HG02623 (cell line): ENCODE data around the gene ADGRE3.
"Not testable (repeated sequence)": the region's sequence is repeated elsewhere in the genome, so short reads cannot be mapped to it uniquely, and the experiment has no call there.

ENCODE experiments used
- ATAC-seq: cut with Tn5 transposase; IDR thresholded peaks from one replicate; pipeline ENCODE4 v1.9.1; 2021; ENCODE audit warnings: moderate library complexity; ENCODE audit not compliant: unreplicated experiment

ADGRE3 gene

GRCh38 chr19:14672188-14672872, 2.3 kb downstream of the ADGRE3 start:
- no peak for ATAC-seq

- no peak for ATAC-seq
Observed at GRCh38 chr19:14670408-14670807, 4.2 kb downstream of the ADGRE3 start.

GRCh38 chr19:14669940-14670339, 4.7 kb downstream of the ADGRE3 start:
- no peak for ATAC-seq

GRCh38 chr19:14661372-14661924, 13.2 kb downstream of the ADGRE3 start:
- ATAC-seq = no peak

GRCh38 chr19:14659874-14660489, 14.7 kb downstream of the ADGRE3 start:
- no peak for ATAC-seq

GRCh38 chr19:14655726-14656125, 18.9 kb downstream of the ADGRE3 start:
- ATAC-seq = no peak

- no peak for ATAC-seq
Observed at GRCh38 chr19:14654786-14655560, 19.7 kb downstream of the ADGRE3 start.

- no peak for ATAC-seq
Observed at GRCh38 chr19:14650161-14650560, 24.5 kb downstream of the ADGRE3 start.

GRCh38 chr19:14649020-14649419, 25.6 kb downstream of the ADGRE3 start:
- ATAC-seq = no peak

- ATAC-seq = no peak
Observed at GRCh38 chr19:14648506-14648905, 26.1 kb downstream of the ADGRE3 start.

- no peak for ATAC-seq
Observed at GRCh38 chr19:14639536-14640277, 34.9 kb downstream of the ADGRE3 start.

- ATAC-seq = no peak
Observed at GRCh38 chr19:14632286-14632685, 42.4 kb downstream of the ADGRE3 start.

- no peak for ATAC-seq
Observed at GRCh38 chr19:14629557-14629956, 45.1 kb downstream of the ADGRE3 start.

- ATAC-seq = not testable (repeated sequence)
Observed at GRCh38 chr19:14624491-14624890, 50.2 kb downstream of the ADGRE3 start.

- ATAC-seq = no peak
Observed at GRCh38 chr19:14619404-14619803, 55.2 kb downstream of the ADGRE3 start.

GRCh38 chr19:14616407-14616806, 58.2 kb downstream of the ADGRE3 start:
- ATAC-seq = no peak

- ATAC-seq = no peak
Observed at GRCh38 chr19:14615623-14616022, 59.0 kb downstream of the ADGRE3 start.

GRCh38 chr19:14614099-14614412, 60.6 kb downstream of the ADGRE3 start:
- no peak for ATAC-seq

- ATAC-seq = not testable (repeated sequence)
Observed at GRCh38 chr19:14613399-14614098, 61.1 kb downstream of the ADGRE3 start.

- no peak for ATAC-seq
Observed at GRCh38 chr19:14612657-14613056, 62.0 kb downstream of the ADGRE3 start.
